Measurements from ENCODE around the gene RNF208. TPM values are rescaled to one million over a fixed set of nuclear protein-coding genes. Genes with fewer than 3 reads are reported as not detected.

RNF208 gene, protein sequence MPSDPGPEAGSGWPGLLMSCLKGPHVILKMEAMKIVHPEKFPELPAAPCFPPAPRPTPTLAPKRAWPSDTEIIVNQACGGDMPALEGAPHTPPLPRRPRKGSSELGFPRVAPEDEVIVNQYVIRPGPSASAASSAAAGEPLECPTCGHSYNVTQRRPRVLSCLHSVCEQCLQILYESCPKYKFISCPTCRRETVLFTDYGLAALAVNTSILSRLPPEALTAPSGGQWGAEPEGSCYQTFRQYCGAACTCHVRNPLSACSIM
- not detected for total RNA-seq

DNA sequence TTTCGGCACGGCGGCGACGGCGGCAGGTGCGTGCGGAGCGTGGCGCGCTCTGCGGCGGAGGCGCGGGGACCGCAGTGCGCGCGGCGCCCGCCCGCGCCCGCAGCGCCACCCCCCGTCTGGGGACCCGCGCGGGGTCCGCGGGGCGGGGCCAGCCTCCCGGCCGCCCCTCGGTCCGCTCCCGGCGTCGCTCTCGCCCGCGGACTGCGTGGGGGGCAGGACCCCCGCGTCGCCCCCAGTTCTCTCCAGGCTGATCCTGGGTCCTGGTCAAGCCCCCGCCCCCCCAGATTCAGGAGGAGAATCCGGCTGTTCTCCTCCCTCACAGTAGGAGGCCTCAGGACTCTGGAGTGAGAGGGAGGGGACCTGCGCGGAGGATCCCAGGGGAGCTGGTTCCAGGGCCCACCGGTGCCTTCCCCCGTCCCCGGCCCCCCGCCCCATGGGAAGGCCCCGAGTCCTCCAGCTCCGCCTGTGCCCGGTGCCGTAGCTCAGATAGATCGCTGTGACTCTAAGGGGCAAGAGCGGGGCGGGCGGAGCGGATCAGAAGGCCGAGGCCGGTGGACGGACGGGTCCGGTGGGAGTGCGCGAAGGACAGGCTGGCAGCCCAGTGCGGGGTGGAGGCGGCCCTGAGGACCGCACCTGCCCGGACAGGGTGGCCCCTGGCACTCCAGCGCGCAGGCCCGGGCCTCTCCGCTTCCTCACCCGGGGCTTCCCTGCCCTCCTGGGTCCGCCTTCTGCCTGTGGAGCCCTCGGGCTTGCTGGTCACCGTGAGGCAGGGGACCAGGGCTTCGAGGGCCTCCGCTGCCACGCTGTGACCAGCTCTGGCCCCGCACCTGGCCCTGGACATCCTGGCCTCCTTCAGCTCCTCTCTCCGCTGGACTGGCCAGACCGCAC, at the start of gene RNF208:
RNF208 (minus strand) TSS at position 51 of the 888 bp plus-strand sequence. CDS start 1,028 bp downstream, outside the sequence.

DNA sequence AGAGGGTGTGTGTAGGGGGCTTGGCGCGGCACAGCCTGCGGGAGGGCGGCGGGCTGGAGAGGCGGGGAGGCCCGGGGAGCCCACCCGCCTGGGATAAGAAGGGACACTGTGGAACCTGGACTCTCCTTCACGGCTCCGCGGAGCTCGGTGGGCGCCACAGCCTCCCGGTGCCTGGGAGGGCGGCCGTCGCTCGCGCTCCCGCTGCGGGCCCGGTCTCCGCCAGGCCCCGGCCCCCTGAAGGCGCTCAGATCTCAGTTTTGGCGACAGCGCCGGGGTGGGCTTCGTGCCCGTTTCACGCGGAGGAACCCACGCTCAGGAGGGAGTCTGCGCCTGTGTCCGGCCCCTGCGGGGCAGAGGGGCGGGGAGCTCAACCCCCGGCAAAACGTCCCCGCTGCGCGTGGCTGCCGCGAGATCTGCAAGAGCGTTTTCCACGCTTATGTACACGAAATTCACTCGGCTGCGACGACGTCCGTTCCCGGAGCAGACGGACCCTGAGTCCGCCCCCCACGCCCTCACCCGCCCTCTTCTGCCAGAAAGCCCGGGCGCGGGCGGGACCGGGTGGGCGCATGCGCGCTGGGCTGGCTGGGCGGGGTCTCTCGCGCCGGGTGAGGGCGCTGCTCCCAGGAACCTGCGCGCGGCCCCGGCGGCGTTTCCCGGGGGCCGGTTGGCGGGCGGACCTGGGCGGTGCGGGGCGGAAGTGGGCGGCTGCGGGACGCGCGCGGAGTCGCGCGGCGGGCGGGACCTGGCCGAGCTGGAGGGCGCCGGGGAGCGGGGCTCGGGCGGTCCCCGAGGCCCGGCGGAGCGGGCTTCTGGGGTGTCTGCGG, 32.8 kb upstream of the RNF208 start, which contains the start of gene NELFB:
NELFB (plus strand) TSS at position 704 of the 824 bp plus-strand sequence.

DNA sequence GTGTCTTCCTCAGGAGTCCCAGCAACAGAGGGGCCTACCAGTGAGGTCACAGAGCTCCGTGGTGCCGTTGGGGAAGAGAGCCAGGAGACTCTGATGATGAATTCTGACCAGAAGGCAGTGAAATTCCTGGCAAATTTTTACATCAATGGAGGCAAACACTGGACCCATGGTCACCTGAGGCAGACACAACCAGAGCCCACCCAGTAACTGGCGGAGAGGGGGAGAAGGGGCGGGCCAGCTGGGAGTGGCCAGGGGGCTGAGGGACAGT, 29.1 kb upstream of the RNF208 start, which contains the start of gene STPG3:
STPG3 (plus strand) TSS at position 93 of the 268 bp plus-strand sequence; CDS start at position 94, 1 bp downstream.

DNA sequence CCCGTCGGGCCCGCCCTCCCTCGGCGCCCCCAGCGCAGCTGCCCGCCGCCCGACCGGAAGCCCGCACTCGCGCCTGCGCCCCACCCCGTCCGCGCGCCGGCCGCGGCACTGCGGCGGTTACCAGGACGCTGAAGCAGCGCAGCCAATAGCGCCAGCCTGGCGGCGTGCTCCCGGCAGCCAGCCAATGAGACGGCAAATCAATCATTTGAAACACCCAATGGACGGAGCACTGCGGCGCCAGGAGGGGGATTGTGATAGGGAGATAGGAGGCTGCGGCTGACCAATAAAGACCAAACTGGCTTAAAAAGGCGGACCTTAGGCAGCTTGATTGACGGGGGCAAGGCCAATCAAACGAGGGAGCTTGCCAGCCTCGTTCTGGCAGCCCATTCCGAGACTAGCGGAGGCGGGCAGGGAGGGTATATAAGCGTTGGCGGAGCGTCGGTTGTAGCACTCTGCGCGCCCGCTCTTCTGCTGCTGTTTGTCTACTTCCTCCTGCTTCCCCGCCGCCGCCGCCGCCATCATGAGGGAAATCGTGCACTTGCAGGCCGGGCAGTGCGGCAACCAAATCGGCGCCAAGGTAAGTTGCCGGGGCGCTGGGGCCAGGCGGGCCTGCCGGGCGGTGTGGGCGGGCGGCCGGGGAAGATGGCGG, 18.9 kb upstream of the RNF208 start, which contains the start of gene TUBB4B:
TUBB4B (plus strand) TSS at position 447 of the 649 bp plus-strand sequence; CDS start at position 521, 74 bp downstream.

DNA sequence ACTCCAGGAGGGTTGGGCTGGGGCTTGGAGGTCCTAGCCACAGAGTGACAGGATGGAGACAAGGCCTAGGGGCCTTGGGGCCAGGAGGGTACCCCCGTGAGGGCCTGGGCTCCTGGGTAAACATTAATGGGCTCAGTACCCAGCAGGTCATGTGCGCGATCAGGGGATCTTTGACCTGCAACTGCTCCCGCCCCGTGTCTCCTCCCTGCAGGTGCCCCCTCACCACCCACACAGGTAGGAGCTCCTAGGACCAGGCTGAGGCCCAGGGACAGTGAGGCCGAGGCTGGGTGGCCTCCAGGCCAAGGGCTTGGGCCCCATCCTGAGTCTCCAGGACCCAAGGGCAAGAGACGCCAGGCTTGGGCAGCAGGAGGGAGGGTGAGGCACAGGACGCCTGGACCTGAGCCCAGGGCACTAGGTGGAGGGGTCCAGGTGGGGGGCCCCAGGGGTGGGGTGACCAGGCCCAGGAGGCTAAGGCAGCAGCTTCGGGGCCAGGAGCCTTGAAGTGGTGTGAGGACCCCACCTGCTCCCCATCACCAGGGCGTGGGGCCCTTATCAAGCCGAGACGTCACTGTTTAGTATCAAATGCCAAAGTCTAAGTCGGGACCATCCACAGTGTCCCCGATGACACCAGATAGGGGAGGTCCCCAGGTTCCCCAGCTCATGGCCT, 8.8 kb upstream of the RNF208 start, which contains the start of gene SLC34A3:
SLC34A3 (plus strand) TSS at position 197 of the 667 bp plus-strand sequence. CDS start 802 bp downstream, outside the sequence.

DNA sequence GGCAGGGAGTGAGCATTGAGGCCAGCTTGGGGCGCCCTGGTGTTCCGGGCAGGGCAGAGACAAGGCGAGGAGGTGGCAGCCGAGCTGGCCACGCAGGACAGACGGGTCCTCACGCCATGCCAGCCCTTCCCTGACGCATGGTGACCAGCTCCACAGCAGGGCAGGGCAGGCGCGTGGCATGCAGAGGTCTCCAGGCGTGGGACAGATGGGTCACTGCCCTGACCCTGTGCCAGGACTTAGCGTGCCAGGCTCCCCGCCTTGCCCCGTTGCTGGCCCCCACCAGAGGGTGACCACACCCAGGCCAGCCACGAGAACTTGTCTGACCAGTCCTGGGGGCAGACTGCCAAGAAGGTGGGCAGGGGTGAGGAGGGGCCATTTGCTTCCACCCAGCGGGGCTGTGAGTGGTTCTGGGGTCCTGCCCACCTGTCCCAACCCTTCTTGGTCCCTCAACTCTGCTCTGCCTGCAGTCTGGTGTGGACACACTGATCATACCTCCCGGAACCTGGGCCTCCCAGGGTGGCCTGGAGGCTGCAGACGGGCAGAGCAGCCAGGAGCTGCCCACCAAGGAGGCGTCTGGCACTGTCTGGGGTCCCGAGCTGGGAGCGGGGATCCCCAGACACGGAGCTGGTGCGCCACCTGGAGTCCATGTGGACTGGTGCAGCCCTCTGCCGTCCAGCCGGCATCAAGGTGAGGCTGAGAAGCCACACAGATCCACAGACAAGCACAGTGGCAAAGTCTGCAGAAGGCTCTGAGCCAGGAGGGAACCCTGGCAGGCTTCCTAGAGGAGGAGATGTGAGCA, 5.2 kb upstream of the RNF208 start, which contains the start of gene RNF224:
RNF224 (plus strand) TSS at position 449 of the 799 bp plus-strand sequence. CDS start 834 bp downstream, outside the sequence.

DNA sequence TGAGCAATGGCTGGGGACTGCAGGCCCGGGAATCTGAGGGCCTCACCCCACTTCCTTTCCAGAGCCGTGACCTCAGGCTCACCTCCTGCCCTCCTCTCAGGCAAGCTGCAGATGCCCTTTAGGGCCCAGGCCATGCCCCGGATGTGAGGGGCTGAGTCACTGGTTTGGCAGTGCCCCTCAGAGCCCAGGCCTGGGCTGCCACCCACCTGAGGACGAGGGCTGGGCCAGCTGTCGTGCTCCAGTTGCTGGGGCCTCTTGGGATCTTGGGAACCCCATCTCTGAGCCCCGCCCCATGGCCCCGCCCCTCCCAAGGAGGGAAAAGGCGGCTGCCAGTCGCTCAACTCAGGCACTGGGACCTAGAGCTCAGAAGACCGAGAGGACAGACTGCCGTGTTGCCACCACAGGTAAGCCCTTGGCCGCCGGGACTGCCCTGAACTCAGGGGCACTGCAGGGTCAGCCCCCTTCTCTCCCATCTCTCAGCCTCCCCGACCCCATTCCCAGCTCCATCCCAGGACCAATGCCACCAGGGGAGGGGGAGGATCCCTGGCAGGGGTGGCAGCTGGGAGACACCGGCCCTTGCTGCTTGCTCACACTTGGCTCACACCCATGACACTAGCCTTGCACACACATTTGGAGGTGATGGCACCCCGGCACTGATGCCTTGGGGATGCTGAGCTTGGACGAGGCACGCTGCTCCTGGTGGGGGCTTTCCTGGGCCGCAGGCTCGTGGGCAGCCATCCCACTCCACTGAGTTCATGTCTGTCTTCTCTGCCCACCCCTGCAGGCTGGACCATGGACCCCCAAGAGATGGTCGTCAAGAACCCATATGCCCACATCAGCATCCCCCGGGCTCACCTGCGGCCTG, 3.0 kb upstream of the RNF208 start, which contains the start of gene CYSRT1:
CYSRT1 (plus strand) TSS at position 345 of the 865 bp plus-strand sequence; CDS start at position 793, 448 bp downstream.

DNA sequence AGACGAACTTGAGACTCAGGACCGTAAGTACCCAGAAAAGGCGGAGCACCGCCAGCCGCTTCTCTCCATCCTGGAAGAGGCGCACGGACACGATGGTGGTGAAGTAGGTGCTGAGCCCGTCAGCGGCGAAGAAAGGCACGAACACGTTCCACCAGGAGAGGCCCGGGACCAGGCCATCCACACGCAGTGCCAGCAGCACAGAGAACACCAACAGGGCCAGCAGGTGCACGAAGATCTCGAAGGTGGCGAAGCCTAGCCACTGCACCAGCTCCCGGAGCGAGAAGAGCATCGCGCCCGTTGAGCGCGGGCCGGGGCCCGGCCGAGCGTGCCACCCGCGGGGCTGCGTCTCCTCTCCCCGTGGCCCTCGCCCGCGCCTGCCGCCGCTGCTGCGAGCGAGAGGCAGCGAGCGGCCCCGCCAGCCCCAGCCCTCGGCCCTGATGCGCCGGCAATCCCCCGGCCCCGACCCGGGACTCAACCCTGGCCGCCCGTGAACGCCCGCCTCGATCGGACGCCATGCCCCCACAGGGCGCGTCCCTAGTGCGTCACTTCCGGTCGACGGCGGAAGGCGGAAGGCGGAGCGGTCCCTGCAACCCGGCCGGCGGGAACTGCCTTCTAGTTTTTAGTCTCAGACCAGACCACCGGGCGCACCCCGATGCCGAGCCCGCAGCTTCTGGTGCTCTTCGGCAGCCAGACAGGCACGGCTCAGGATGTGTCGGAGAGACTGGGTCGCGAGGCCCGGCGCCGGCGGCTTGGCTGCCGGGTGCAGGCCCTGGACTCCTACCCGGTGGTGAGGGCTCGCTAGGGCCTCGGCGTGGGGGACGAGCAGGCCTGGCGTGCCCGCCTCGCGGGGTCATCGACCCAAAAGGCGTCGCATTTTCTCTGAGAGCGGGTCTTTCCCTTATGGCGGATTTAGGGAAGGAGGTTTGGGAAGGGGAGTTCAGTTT, 16.6 kb downstream of the RNF208 start, which contains the start of the genes NDOR1 and TMEM203:
NDOR1 (plus strand) TSS at position 575 of the 944 bp plus-strand sequence; CDS start at position 653, 78 bp downstream.
TMEM203 (minus strand) TSS at position 523 of the 944 bp plus-strand sequence; CDS start at position 289, 234 bp downstream.

DNA sequence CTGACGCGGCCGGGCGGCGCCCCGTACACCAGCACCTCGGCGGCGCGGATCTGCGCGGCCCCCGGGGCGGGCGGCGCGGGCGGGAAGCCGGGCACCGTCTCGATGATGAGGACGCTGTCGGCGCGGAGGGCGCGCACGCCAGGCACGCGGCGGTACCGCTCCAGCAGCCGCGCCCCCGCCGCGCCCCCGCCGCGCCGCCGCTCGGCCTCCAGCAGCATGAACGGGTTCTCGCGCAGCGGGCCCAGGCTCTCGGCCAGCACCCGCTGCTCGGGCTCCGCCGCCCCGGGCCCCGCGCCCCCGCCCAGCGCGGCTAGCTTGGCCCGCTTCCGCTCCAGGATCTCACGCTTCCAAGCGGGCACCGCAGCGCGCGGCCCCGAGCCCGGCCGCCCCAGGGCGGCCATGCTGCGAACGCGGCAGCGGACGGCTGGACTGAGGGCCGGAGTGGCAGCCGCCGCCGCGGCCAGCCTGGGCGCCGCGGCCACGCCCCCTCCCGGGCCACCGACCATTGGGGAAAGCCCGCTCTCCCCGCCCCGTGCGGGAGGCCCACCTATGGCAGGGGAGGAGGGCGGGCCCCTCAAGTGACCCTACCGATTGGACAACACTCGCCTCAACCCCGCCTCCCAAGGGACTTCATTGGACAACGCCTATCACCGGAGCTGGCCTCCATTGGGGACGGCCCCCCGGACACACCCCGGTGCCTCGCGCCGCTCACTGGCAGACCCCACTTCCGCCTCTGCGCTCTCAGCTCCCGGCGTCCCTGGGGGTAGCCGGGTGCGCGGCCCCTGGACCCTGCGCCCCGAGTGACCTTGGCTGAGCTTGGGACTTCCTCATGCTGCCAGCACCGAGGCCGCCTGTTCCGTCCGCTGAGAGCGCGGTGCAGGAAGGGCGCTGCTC, 21.5 kb downstream of the RNF208 start, which contains the start of gene TPRN:
TPRN (minus strand) TSS at position 431 of the 894 bp plus-strand sequence; CDS start at position 401, 30 bp downstream.

DNA sequence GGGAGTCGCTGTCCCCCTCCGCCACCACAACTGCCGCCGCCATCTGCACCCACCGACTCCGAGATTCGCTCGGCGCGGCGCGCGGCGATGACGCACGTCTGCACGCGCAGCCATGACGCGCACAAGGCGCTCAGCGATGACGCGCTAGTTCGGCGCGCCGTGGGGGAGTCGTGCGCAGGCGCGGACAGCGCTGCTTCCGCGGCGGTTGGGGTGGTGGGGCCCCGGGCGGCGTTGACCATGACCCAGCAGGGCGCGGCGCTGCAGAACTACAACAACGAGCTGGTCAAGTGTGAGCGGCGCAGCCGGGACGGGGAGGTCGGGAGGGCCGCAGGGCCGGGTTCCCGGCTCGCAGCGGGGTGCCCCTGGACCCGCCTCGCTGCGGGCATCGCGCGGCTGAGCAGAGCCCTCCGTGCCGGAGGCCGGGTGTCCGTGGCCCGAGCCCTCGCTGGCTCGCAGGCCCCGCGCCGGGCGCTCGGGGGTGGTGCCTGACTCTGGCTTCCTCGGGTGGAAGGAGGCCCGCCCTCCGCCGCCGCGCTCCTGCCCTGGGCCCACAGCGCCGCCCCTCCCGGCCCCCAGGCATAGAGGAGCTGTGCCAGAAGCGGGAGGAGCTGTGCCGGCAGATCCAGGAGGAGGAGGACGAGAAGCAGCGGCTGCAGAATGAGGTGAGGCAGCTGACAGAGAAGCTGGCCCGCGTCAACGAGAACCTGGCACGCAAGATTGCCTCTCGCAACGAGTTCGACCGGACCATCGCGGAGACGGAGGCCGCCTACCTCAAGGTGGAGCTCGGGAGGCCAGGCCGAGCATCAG, 33.3 kb downstream of the RNF208 start, which contains the start of the genes ANAPC2 and SSNA1:
ANAPC2 (minus strand) TSS at position 71 of the 807 bp plus-strand sequence; CDS start at position 43, 28 bp downstream.
SSNA1 (plus strand) TSS at position 187 of the 807 bp plus-strand sequence; CDS start at position 238, 51 bp downstream.

Other genes with a start within 250 kb of the RNF208 start
- not detected for gene PTGDS, start 244.7 kb downstream of the RNF208 start, total RNA-seq
- not detected for gene LCNL1, start 239.2 kb downstream of the RNF208 start, total RNA-seq
- gene PAXX, start 229.8 kb downstream of the RNF208 start, total RNA-seq: 10 to 100 TPM; 15.1 to 20.6 TPM
- not detected for gene CLIC3, start 225.7 kb downstream of the RNF208 start, total RNA-seq
- 10 to 100 TPM in 1 of 2 donors, 1 to 10 TPM in 1; 6.0 to 15.5 TPM for gene ABCA2, start 194.0 kb downstream of the RNF208 start, total RNA-seq
- not detected for gene FUT7, start 190.2 kb downstream of the RNF208 start, total RNA-seq
- 1 to 10 TPM; 4.8 to 5.7 TPM for gene NPDC1, start 176.1 kb downstream of the RNF208 start, total RNA-seq
- not detected for gene ENTPD2, start 168.2 kb downstream of the RNF208 start, total RNA-seq
- gene SAPCD2, start 151.7 kb downstream of the RNF208 start, total RNA-seq: 10 to 100 TPM in 1 of 2 donors, 1 to 10 TPM in 1; 5.5 to 12.0 TPM
- 10 to 100 TPM; 27.0 to 34.4 TPM for gene UAP1L1, start 144.7 kb downstream of the RNF208 start, total RNA-seq
- gene MAN1B1, start 135.3 kb downstream of the RNF208 start, total RNA-seq: 10 to 100 TPM; 44.3 to 55.7 TPM
- gene DPP7, start 107.5 kb downstream of the RNF208 start, total RNA-seq: 100 to 1,000 TPM in 1 of 2 donors, 10 to 100 TPM in 1; 90.9 to 110 TPM
- gene GRIN1, start 83.1 kb downstream of the RNF208 start, total RNA-seq: not detected
- not detected for gene LRRC26, start 52.2 kb downstream of the RNF208 start, total RNA-seq
- not detected for gene TMEM210, start 50.2 kb downstream of the RNF208 start, total RNA-seq
- 10 to 100 TPM; 20.6 to 25.6 TPM for gene ANAPC2, start 33.7 kb downstream of the RNF208 start, total RNA-seq
- 100 to 1,000 TPM in 1 of 2 donors, 10 to 100 TPM in 1; 70.2 to 109 TPM for gene SSNA1, start 33.6 kb downstream of the RNF208 start, total RNA-seq
- 10 to 100 TPM in 1 of 2 donors, 1 to 10 TPM in 1; 7.7 to 12.7 TPM for gene TPRN, start 21.5 kb downstream of the RNF208 start, total RNA-seq
- 10 to 100 TPM; 34.1 to 43.6 TPM for gene TMEM203, start 16.6 kb downstream of the RNF208 start, total RNA-seq
- gene NDOR1, start 16.5 kb downstream of the RNF208 start, total RNA-seq: 10 to 100 TPM; 12.4 to 16.0 TPM
- under 1 TPM; 0.67 to 0.69 TPM for gene CYSRT1, start 2.9 kb upstream of the RNF208 start, total RNA-seq
- under 1 TPM in 1 of 2 donors, not detected in 1; under 0.01 TPM for gene RNF224, start 5.3 kb upstream of the RNF208 start, total RNA-seq
- not detected for gene SLC34A3, start 8.7 kb upstream of the RNF208 start, total RNA-seq
- gene TUBB4B, start 19.0 kb upstream of the RNF208 start, total RNA-seq: 100 to 1,000 TPM; 123 to 528 TPM
- gene STPG3, start 29.0 kb upstream of the RNF208 start, total RNA-seq: not detected
- gene NELFB, start 33.1 kb upstream of the RNF208 start, total RNA-seq: 10 to 100 TPM; 42.3 to 56.9 TPM
- gene TOR4A, start 55.5 kb upstream of the RNF208 start, total RNA-seq: 10 to 100 TPM in 1 of 2 donors, 1 to 10 TPM in 1; 1.7 to 11.3 TPM
- under 1 TPM in 1 of 2 donors, not detected in 1; under 0.01 TPM for gene NRARP, start 80.0 kb upstream of the RNF208 start, total RNA-seq
- 1 to 10 TPM; 2.0 to 5.5 TPM for gene EXD3, start 200.9 kb upstream of the RNF208 start, total RNA-seq
- under 1 TPM; under 0.01 to 0.69 TPM for gene NOXA1, start 201.2 kb upstream of the RNF208 start, total RNA-seq
- not detected for gene ENTPD8, start 219.1 kb upstream of the RNF208 start, total RNA-seq
- gene NSMF, start 237.1 kb upstream of the RNF208 start, total RNA-seq: 10 to 100 TPM; 25.5 to 27.0 TPM

All from melanocyte of skin (primary cell).